Smooth muscle cell of the coronary artery (primary cell): ENCODE measurements around the gene HSD11B2. TPM values are rescaled to one million over a fixed set of nuclear protein-coding genes. Genes with fewer than 3 reads are reported as not detected.

ENCODE experiments used
- total RNA-seq: library from RNA; depleted of rRNA; stranded (reverse); fragments of >200 nt; gene quantifications from 2 replicates; pipeline ENCODE4 v1.2.3, GENCODE V29; 2014; ENCODE audit warnings: low replicate concordance

The HSD11B2 gene
- total RNA-seq, result not detected in 2 replicates

DNA sequence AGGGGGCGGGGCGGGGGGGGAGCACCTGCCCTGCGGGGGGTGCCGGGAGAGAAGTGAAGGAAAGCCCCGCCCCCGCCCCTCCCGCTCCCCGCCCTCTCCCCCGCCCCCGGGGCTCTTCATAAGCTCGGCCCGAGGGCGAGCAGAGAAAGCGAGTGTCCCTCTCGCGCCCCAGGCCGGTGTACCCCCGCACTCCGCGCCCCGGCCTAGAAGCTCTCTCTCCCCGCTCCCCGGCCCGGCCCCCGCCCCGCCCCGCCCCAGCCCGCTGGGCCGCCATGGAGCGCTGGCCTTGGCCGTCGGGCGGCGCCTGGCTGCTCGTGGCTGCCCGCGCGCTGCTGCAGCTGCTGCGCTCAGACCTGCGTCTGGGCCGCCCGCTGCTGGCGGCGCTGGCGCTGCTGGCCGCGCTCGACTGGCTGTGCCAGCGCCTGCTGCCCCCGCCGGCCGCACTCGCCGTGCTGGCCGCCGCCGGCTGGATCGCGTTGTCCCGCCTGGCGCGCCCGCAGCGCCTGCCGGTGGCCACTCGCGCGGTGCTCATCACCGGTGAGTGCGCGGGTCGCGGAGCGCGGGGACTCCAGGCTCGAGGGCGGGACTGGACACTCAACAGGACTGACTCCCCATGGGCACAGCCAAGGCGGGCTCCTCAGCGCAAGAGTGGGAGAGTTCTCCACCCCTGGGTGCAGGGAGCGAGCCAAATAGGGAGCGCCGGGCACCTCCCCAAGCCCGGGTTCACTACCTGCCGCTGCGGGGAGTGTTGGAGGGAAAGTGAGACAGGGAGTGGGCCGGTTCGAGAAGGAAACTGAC lies at the start of gene HSD11B2:
Gene HSD11B2 (plus strand): TSS at position 145 of the 798 bp plus-strand sequence. CDS start 128 bp downstream, at position 273.

GRCh38 chr16:67393111-67393787 lies 37.7 kb upstream of the HSD11B2 start, which contains the start of gene TPPP3:
Gene TPPP3 (minus strand): TSS chr16:67393498. CDS start chr16:67391111, 2,387 bp downstream.

DNA sequence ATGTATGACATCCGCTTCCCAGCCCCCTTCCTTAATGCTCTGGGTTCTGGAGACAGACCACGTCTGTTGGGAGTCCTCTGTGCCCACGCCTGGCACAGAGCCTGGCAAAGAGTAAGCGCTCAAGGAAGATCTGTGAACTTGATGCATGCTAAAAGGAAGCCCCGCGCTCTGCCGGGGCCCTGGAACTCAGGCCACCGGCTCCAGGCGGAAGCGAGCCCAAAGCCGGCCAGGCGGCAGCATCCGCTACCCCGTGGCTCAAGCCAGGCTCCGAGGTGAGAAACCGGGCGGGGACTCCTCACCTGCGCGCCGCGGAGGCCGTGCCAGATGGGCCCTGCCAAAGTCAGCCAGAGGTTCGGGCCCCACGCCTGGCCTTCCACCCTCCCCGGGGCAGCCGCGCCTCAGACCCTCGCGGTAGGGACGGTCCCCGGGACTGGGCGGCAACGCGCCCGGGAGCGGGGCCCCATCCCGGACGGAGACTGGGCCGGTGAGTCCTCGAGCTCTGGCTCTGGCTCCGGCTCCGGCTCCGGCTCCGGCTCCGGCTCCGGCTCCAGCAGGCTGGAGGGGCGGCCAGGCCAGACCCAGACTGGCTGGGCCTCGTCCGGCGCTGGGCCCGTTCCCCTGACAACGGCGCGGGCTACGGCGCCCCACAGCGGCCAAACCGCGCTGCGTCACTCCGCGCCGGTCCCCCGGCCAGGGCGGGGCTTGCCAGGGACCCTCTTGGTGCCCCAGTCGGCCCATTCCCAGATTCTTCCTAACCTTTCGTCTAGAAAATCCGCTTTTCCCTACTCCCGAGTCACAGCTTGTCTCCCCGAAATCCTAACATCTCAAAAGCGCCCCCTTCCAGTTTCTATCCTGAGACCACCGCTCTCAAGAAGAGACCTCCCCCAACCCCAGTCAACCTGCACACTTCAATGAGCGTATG lies 14.8 kb upstream of the HSD11B2 start, which contains the start of gene ZDHHC1:
Gene ZDHHC1 (minus strand): TSS at position 606 of the 922 bp plus-strand sequence. CDS start 8,702 bp downstream, outside the sequence.

GRCh38 chr16:67480833-67481560 lies 50.1 kb downstream of the HSD11B2 start, which contains the start of gene ATP6V0D1:
Gene ATP6V0D1 (minus strand): TSS chr16:67481157. CDS start chr16:67481086, 71 bp downstream.

DNA sequence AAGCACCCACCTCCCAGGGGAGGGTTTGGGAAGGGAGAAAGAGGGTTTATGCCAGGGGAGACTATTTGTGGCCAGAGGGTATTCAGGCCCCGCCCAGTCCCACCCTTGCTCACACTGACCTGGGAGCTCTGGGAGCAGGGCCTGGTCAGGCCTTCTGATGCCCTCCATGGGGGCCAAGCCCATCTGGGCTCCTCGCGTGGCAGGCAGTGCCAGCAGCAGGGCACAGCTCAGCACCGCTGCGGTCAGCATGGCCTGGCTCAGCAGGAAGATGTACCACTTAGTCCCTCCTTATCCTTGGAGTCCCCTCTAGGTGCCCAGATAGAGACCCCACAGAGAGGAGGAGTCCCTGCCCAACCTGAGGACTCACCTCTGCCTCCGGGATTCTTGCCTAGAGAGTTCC lies 52.2 kb downstream of the HSD11B2 start, which contains the start of gene AGRP:
Gene AGRP (minus strand): TSS at position 398 of the 400 bp plus-strand sequence. CDS start 149 bp downstream, at position 249.

Other genes starting within 250 kb of the HSD11B2 start
- gene MATCAP1, start 247.2 kb upstream of the HSD11B2 start, total RNA-seq, result 12.7 and 20.0 TPM in 2 replicates
- 0.47 TPM in 1 of 2 replicates, not detected in the other for gene EXOC3L1, start 241.0 kb upstream of the HSD11B2 start, total RNA-seq
- gene E2F4, start 239.0 kb upstream of the HSD11B2 start, total RNA-seq, result 27.5 and 31.9 TPM in 2 replicates
- gene ELMO3, start 232.0 kb upstream of the HSD11B2 start, total RNA-seq, result 0.12 and 0.45 TPM in 2 replicates
- 34.5 and 36.6 TPM in 2 replicates for gene TMEM208, start 204.0 kb upstream of the HSD11B2 start, total RNA-seq
- 7.4 and 11.6 TPM in 2 replicates for gene FHOD1, start 183.6 kb upstream of the HSD11B2 start, total RNA-seq
- 0.23 and 1.5 TPM in 2 replicates for gene SLC9A5, start 182.1 kb upstream of the HSD11B2 start, total RNA-seq
- 2.0 and 11.7 TPM in 2 replicates for gene PLEKHG4, start 151.6 kb upstream of the HSD11B2 start, total RNA-seq
- gene KCTD19, start 104.4 kb upstream of the HSD11B2 start, total RNA-seq, result not detected in 2 replicates
- not detected in 2 replicates for gene LRRC36, start 104.3 kb upstream of the HSD11B2 start, total RNA-seq
- gene TPPP3, start 37.6 kb upstream of the HSD11B2 start, total RNA-seq, result 1.5 and 2.3 TPM in 2 replicates
- gene ZDHHC1, start 14.6 kb upstream of the HSD11B2 start, total RNA-seq, result 2.8 and 4.3 TPM in 2 replicates
- 108 and 157 TPM in 2 replicates for gene ATP6V0D1, start 50.0 kb downstream of the HSD11B2 start, total RNA-seq
- gene AGRP, start 52.4 kb downstream of the HSD11B2 start, total RNA-seq, result 0.08 TPM in 1 of 2 replicates, not detected in the other
- gene RIPOR1, start 97.7 kb downstream of the HSD11B2 start, total RNA-seq, result 23.1 and 23.3 TPM in 2 replicates
- 14.2 and 14.7 TPM in 2 replicates for gene CTCF, start 131.4 kb downstream of the HSD11B2 start, total RNA-seq
- gene CARMIL2, start 214.0 kb downstream of the HSD11B2 start, total RNA-seq, result 0.15 TPM in 1 of 2 replicates, not detected in the other
- gene ACD, start 229.1 kb downstream of the HSD11B2 start, total RNA-seq, result 7.6 and 9.8 TPM in 2 replicates
- gene PARD6A, start 229.8 kb downstream of the HSD11B2 start, total RNA-seq, result 0.60 and 1.1 TPM in 2 replicates
- gene ENKD1, start 235.6 kb downstream of the HSD11B2 start, total RNA-seq, result 11.8 and 13.8 TPM in 2 replicates
- gene C16orf86, start 235.7 kb downstream of the HSD11B2 start, total RNA-seq, result 1.6 and 3.6 TPM in 2 replicates